HEK293T (cell line): ENCODE results near the gene ALDH1A3.

ENCODE experiments used
- CTCF ChIA-PET: fragments of 350-600 bp; formaldehyde crosslinking; extraction: SDS; loops from one replicate; lab custom pipeline; 2021; ENCODE audit warnings: antibody characterized with exemption, inconsistent platforms; lab: Yijun Ruan, JAX
- POLR2A ChIA-PET: fragments of 350-600 bp; formaldehyde crosslinking; extraction: SDS; loops from one replicate; lab custom pipeline; 2020; ENCODE audit warnings: antibody characterized with exemption, inconsistent platforms; lab: Yijun Ruan, JAX
- DNase-seq: peaks from one replicate; pipeline ENCODE4 v3.0.0; 2012; ENCODE audit warnings: mixed read lengths; ENCODE audit errors: extremely low spot score
- ARNT ChIP-seq: fragments of 450-650 bp; IDR thresholded peaks from 2 replicates; pipeline ENCODE4 v1.6.1; 2017; ENCODE audit warnings: mild to moderate bottlenecking
- BHLHE40 ChIP-seq: fragments of 450-650 bp; IDR thresholded peaks from 2 replicates; pipeline ENCODE4 v1.6.1; 2016; ENCODE audit warnings: mild to moderate bottlenecking, moderate library complexity, borderline replicate concordance
- CTBP1 ChIP-seq: fragments of 450-650 bp; IDR thresholded peaks from 2 replicates; pipeline ENCODE4 v1.6.1; 2016; ENCODE audit warnings: borderline replicate concordance
- ELF4 ChIP-seq: fragments of 450-650 bp; IDR thresholded peaks from 2 replicates; pipeline ENCODE4 v1.6.1; 2017; ENCODE audit warnings: antibody characterized with exemption
- FOXA1 ChIP-seq: fragments of 450-650 bp; IDR thresholded peaks from 2 replicates; pipeline ENCODE4 v1.6.1; 2016; ENCODE audit warnings: mild to moderate bottlenecking
- FOXK2 ChIP-seq: fragments of 450-650 bp; IDR thresholded peaks from 2 replicates; pipeline ENCODE4 v1.6.1; 2016; ENCODE audit warnings: mild to moderate bottlenecking
- FOXM1 ChIP-seq: fragments of 450-650 bp; IDR thresholded peaks from 2 replicates; pipeline ENCODE4 v1.6.1; 2017; ENCODE audit warnings: mild to moderate bottlenecking, borderline replicate concordance
- HDGF ChIP-seq: fragments of 450-650 bp; IDR thresholded peaks from 2 replicates; pipeline ENCODE4 v1.6.1; 2017; ENCODE audit warnings: antibody characterized with exemption, borderline replicate concordance
- L3MBTL2 ChIP-seq: fragments of 450-650 bp; conservative IDR thresholded peaks from 2 replicates; pipeline ENCODE4 v1.6.1; 2016; ENCODE audit warnings: mild to moderate bottlenecking
- LEF1 ChIP-seq: fragments of 450-650 bp; IDR thresholded peaks from 2 replicates; pipeline ENCODE4 v1.6.1; 2017; ENCODE audit warnings: mild to moderate bottlenecking, borderline replicate concordance
- NFRKB ChIP-seq: fragments of 450-650 bp; IDR thresholded peaks from 2 replicates; pipeline ENCODE4 v1.6.1; 2016; ENCODE audit warnings: mild to moderate bottlenecking, moderate library complexity
- PKNOX1 ChIP-seq: fragments of 450-650 bp; IDR thresholded peaks from 2 replicates; pipeline ENCODE4 v1.6.1; 2016
- SP1 ChIP-seq: fragments of 450-650 bp; IDR thresholded peaks from 2 replicates; pipeline ENCODE4 v1.6.1; 2017
- SUZ12 ChIP-seq: fragments of 450-650 bp; IDR thresholded peaks from 2 replicates; pipeline ENCODE4 v1.6.1; 2016; ENCODE audit warnings: mild to moderate bottlenecking
- TARDBP ChIP-seq: fragments of 450-650 bp; IDR thresholded peaks from 2 replicates; pipeline ENCODE4 v1.6.1; 2016
- ZNF384 ChIP-seq: fragments of 450-650 bp; IDR thresholded peaks from 2 replicates; pipeline ENCODE4 v1.6.1; 2016

The ALDH1A3 gene

GRCh38 chr15:100909989-100910955 lies 30.6 kb downstream of the ALDH1A3 start:
- ChIA-PET POLR2A (no interaction called here), CTCF (interaction anchor here (1.2 kb wide), 1 partner anchor 97 kb away, joined by 3 read pairs; no protein-coding TSS in a partner anchor)
- DNase-seq = no peak
- TF ChIP-seq FOXK2 (no peak), ARNT (no peak), ELF4 (no peak), CTBP1 (no peak), ZNF384 (no peak), FOXA1 (no peak), L3MBTL2 (no peak), FOXM1 (no peak), HDGF (no peak), BHLHE40 (no peak), LEF1 (no peak), NFRKB (no peak), SUZ12 (no peak), PKNOX1 (no peak), TARDBP (no peak), SP1 (no peak)

- no peak for DNase-seq
- POLR2A ChIA-PET = no interaction called here
- no peak for TF ChIP-seq NFRKB
- TF ChIP-seq FOXK2 = no peak
- no peak for TF ChIP-seq SP1
- TF ChIP-seq SUZ12 = no peak
- no peak for TF ChIP-seq CTBP1
- TF ChIP-seq PKNOX1 = no peak
- no peak for TF ChIP-seq LEF1
- no peak for TF ChIP-seq HDGF
- no peak for TF ChIP-seq ARNT
- TF ChIP-seq FOXM1 = no peak
- TF ChIP-seq BHLHE40 = no peak
- no peak for TF ChIP-seq ELF4
- no peak for TF ChIP-seq TARDBP
- TF ChIP-seq ZNF384 = no peak
- no peak for TF ChIP-seq FOXA1
- no peak for TF ChIP-seq L3MBTL2
- CTCF ChIA-PET = interaction anchor here (1.2 kb wide), 1 partner anchor 96 kb away, joined by 3 read pairs; no protein-coding TSS in a partner anchor
Observed at GRCh38 chr15:100911086-100911485, 31.5 kb downstream of the ALDH1A3 start.

- ChIA-PET POLR2A (no interaction called here), CTCF (no interaction called here)
- TF ChIP-seq BHLHE40 (no peak), HDGF (no peak), FOXA1 (no peak), PKNOX1 (no peak), CTBP1 (no peak), ARNT (no peak), ELF4 (no peak), LEF1 (no peak), NFRKB (no peak)
- DNase-seq = no peak
Observed at GRCh38 chr15:100913961-100914360, 34.3 kb downstream of the ALDH1A3 start.

- ChIA-PET POLR2A (no interaction called here), CTCF (no interaction called here)
- TF ChIP-seq ARNT = no peak
- TF ChIP-seq LEF1 = no peak
- no peak for TF ChIP-seq CTBP1
- TF ChIP-seq ZNF384 = no peak
- TF ChIP-seq SUZ12 = no peak
- TF ChIP-seq BHLHE40 = no peak
- no peak for TF ChIP-seq NFRKB
- no peak for TF ChIP-seq ELF4
- no peak for TF ChIP-seq PKNOX1
- TF ChIP-seq SP1 = no peak
- TF ChIP-seq FOXA1 = no peak
- no peak for TF ChIP-seq L3MBTL2
- TF ChIP-seq HDGF = no peak
- no peak for TF ChIP-seq FOXM1
- DNase-seq = no peak
Observed at GRCh38 chr15:100914876-100915275, 35.2 kb downstream of the ALDH1A3 start.

- TF ChIP-seq FOXM1 = no peak
- TF ChIP-seq SUZ12 = no peak
- TF ChIP-seq FOXA1 = no peak
- TF ChIP-seq CTBP1 = no peak
- no peak for TF ChIP-seq ELF4
- TF ChIP-seq TARDBP = no peak
- no peak for TF ChIP-seq SP1
- no peak for TF ChIP-seq LEF1
- no peak for TF ChIP-seq L3MBTL2
- TF ChIP-seq BHLHE40 = no peak
- no peak for TF ChIP-seq PKNOX1
- TF ChIP-seq FOXK2 = no peak
- no peak for TF ChIP-seq NFRKB
- TF ChIP-seq ARNT = no peak
- TF ChIP-seq ZNF384 = no peak
- no peak for TF ChIP-seq HDGF
- ChIA-PET CTCF (interaction anchor here (0.6 to 2.5 kb wide), 6 partner anchors 9 to 185 kb away, joined by 3 to 34 read pairs (median 4); no protein-coding TSS in a partner anchor), POLR2A (interaction anchor here (1.1 kb wide), 1 partner anchor 90 kb away, joined by 3 read pairs; no protein-coding TSS in a partner anchor)
- peak; percentile 86 for DNase-seq
Observed at GRCh38 chr15:100918034-100918689, 38.5 kb downstream of the ALDH1A3 start.
